Measurements from ENCODE around the gene NPLOC4.
A peak's percentile ranks its signal among the peaks of the same experiment; 100 is the strongest.

The NPLOC4 gene

GRCh38 chr17:81672954-81673353 lies 36.0 kb upstream of the NPLOC4 start:
- DNase-seq (ENCODE audit: low read depth in 2 of 2): no peak
- no peak for TF ChIP-seq CTCF (IDR thresholded peaks at IDR 0.05; ENCODE audit: low read depth, low read length)
- H3K4me3 ChIP-seq (replicated peaks in 1 of 2; ENCODE audit: low read depth in 2 of 2, low read length in 2 of 2): no peak overlapping the region

GRCh38 chr17:81672504-81672903 lies 35.6 kb upstream of the NPLOC4 start:
- H3K4me3 ChIP-seq (replicated peaks in 1 of 2; ENCODE audit: low read depth in 2 of 2, low read length in 2 of 2): no peak overlapping the region
- no peak for DNase-seq (ENCODE audit: low read depth in 2 of 2)
- no peak for TF ChIP-seq CTCF (IDR thresholded peaks at IDR 0.05; ENCODE audit: low read depth, low read length)

- no peak for TF ChIP-seq CTCF (IDR thresholded peaks at IDR 0.05; ENCODE audit: low read depth, low read length)
- no peak overlapping the region for H3K4me3 ChIP-seq (replicated peaks in 1 of 2; ENCODE audit: low read depth in 2 of 2, low read length in 2 of 2)
- no peak for DNase-seq (ENCODE audit: low read depth in 2 of 2)
Observed at GRCh38 chr17:81667754-81668153, 30.8 kb upstream of the NPLOC4 start.

GRCh38 chr17:81666342-81667191 lies 29.7 kb upstream of the NPLOC4 start, which contains the start of the genes CCDC137 and OXLD1:
TSS of gene CCDC137 (plus strand) at chr17:81666737. CDS start at chr17:81666767, 30 bp downstream.
TSS of gene OXLD1 (minus strand) at chr17:81666605. CDS start at chr17:81666577, 28 bp downstream.
- no peak for TF ChIP-seq CTCF (IDR thresholded peaks at IDR 0.05; ENCODE audit: low read depth, low read length)
- H3K4me3 ChIP-seq (replicated peaks in 1 of 2; ENCODE audit: low read depth in 2 of 2, low read length in 2 of 2): peak within 1 kb of the TSS; percentile 92 to 94
- peak; percentile 96 to 98 for DNase-seq (ENCODE audit: low read depth in 2 of 2)

GRCh38 chr17:81666092-81666341 lies 29.1 kb upstream of the NPLOC4 start:
- DNase-seq (ENCODE audit: low read depth in 2 of 2): no peak
- TF ChIP-seq CTCF (IDR thresholded peaks at IDR 0.05; ENCODE audit: low read depth, low read length): no peak
- H3K4me3 ChIP-seq (replicated peaks in 1 of 2; ENCODE audit: low read depth in 2 of 2, low read length in 2 of 2): peak overlapping the region; percentile 92 to 94

- peak; percentile 28 to 42 for DNase-seq (ENCODE audit: low read depth in 2 of 2)
- peak overlapping the region; percentile 92 to 94 for H3K4me3 ChIP-seq (replicated peaks in 1 of 2; ENCODE audit: low read depth in 2 of 2, low read length in 2 of 2)
- TF ChIP-seq CTCF (IDR thresholded peaks at IDR 0.05; ENCODE audit: low read depth, low read length): no peak
Observed at GRCh38 chr17:81665205-81666091, 28.5 kb upstream of the NPLOC4 start.

Data from cardiac fibroblast (primary cell).